Aorta (tissue), 5 donors: ENCODE results near the gene MYCN. TPM values are rescaled to one million over a fixed set of nuclear protein-coding genes. Genes with fewer than 3 reads are reported as not detected.
"Not testable (repeated sequence)": the region's sequence is repeated elsewhere in the genome, so short reads cannot be mapped to it uniquely, and the experiment has no call there.

Experiments used
- ATAC-seq: fragments of 200-7000 bp; cut with Tn5 transposase; one replicate; pipeline ENCODE4 v1.9.1; 2022; ENCODE audit warnings: moderate library complexity; ENCODE audit not compliant: low FRiP score
- DNase-seq, 2 donors: peaks; one replicate each; pipeline ENCODE4 v3.0.0-alpha.2; 2020
- H3K27ac ChIP-seq, 2 donors: one replicate each; pipeline ENCODE4 v1.5.1; 2013; ENCODE audit warnings: low read length in 2 of 2, mild to moderate bottlenecking in 2 of 2, moderate library complexity in 2 of 2, control low read depth in 1 of 2, inconsistent platforms in 1 of 2, low read depth in 1 of 2
- H3K27me3 ChIP-seq, 2 donors: one replicate each; pipeline ENCODE4 v1.6.1; 2013; ENCODE audit warnings: control low read depth in 1 of 2, low read length in 1 of 2, mild to moderate bottlenecking in 1 of 2, moderate library complexity in 1 of 2; ENCODE audit not compliant: insufficient read depth in 2 of 2, control insufficient read depth in 1 of 2
- H3K36me3 ChIP-seq, 2 donors: one replicate each; pipeline ENCODE4 v1.6.1; 2013; ENCODE audit warnings: control low read depth in 1 of 2, low read length in 1 of 2, mild to moderate bottlenecking in 1 of 2; ENCODE audit not compliant: insufficient read depth in 2 of 2, control insufficient read depth in 1 of 2
- H3K4me1 ChIP-seq, 2 donors: one replicate each; pipeline ENCODE4 v1.6.1; 2013; ENCODE audit warnings: low read length in 2 of 2, control low read depth in 1 of 2, mild to moderate bottlenecking in 1 of 2, moderate library complexity in 1 of 2; ENCODE audit not compliant: insufficient read depth in 2 of 2, control insufficient read depth in 1 of 2
- H3K4me3 ChIP-seq, 2 donors: one replicate each; pipeline ENCODE4 v1.5.1; 2013; ENCODE audit warnings: low read length in 2 of 2, control low read depth in 1 of 2, mild to moderate bottlenecking in 1 of 2
- H3K9me3 ChIP-seq: one replicate; pipeline ENCODE4 v1.6.1; 2013; ENCODE audit warnings: mild to moderate bottlenecking, low read length; ENCODE audit not compliant: control insufficient read depth
- WGBS, 2 donors: extraction: QIAGEN DNeasy Blood & Tissue Kit; methylation state at CpG; one replicate each; pipeline ENCODE4 v1.1.7; 2013; 5-methylcytosine and 5-hydroxymethylcytosine counted together
- intact Hi-C, 2 donors: fragments of 100-400 bp; cut with DNase I; formaldehyde crosslinking; loops; one replicate each; pipeline versions ENCODE4 v1.14.2 to v1.15.0; 2022
- polyA plus RNA-seq, 2 donors: library from polyadenylated mRNA; stranded (reverse); fragments of 200-250 nt; gene quantifications; one replicate each; pipeline ENCODE4 v1.2.3, GENCODE V29; 2013
- total RNA-seq, 2 donors: library from RNA; stranded (reverse); fragmentation: NEBNext Ultra II Directional; extraction: Animal tissue kit (Norgen Biotek cat#: 25700); gene quantifications; one replicate each; pipeline ENCODE4 v1.2.1, GENCODE V29; 2021
- donor health status: healthy with polysubstance abuse.
- donor health status: Bipolar disorder and iron deficiency.
- donor health status: DM: no; HTN: no; CAD: no.
- donor health status: DM: no; HTN: no; CAD: no.
- donor health status: DM: yes; HTN: yes; CAD: no.

Gene MYCN
- total and polyA plus RNA-seq, 4 donors, result 0.26 to 2.1 (median 0.45) TPM; not detected in 1

DNA sequence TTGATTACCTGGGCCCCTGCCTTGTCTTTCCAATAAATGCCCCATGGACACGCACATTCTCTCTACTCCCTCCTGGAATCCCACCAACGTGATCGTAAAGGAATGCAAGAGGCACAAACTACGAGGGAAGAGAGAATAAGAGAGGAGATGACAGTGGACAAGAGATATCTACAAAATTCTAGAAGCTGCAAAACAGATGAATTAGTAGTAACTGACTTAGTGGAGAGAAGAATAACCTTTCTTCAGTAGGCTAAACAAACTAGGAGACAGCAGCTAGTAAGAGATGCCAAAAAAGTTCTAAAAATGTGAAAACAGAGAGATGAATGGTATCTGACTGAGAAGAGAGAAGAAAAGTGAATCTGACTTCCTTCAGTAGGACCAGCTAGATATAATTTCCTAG lies 43.5 kb upstream of the MYCN start:
- DNase-seq (no peak), ATAC-seq (no peak)
- Histone ChIP-seq H3K4me1 (no peaks in the 10 kb centered on the region), H3K9me3 (peaks cover 11% of the 10 kb centered on the region), H3K4me3 (no peak overlapping the region), H3K27ac (no peak overlapping the region), H3K27me3 (no peaks in the 10 kb centered on the region), H3K36me3 (no peaks in the 10 kb centered on the region)
- 88 to 93% methylated on average over 4 of the region's 4 CpGs for WGBS, 2 donors
- intact Hi-C loops, result no loop called here

DNA sequence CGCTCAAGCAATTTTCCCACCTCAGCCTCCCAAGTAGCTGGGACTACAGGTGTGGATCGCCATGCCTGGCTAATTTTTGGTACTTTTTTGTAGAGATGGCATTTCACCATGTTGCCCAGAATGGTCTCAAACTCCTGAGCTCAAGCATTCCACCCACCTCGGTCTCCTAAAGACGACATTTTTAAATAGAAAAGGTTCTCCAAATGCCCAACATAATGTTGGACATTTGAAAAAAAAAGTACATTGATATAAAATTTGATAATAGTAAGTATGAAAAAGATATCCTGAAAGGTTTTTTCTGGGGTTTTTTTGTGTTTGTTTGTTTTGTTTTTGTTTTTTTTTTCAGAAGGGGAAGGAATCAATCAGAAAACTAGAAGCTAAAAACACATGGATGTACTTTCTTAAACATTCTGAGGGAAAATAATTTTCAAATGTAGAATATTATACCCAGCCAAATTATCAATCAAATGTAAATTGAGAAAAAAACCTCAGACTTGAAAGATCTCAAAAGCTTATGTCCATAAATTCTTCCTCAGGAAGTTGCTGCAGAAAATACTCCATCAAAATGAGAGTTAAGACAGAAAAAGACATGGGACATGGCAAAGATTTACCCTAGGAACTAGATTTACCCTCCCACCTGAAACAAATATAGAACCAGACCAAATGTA lies 42.8 kb upstream of the MYCN start:
- intact Hi-C loops, result no loop called here

GRCh38 chr2:15899327-15899612 lies 41.1 kb upstream of the MYCN start:
- intact Hi-C loops, result no loop called here
- no peak overlapping the region for H3K27ac ChIP-seq
- H3K9me3 ChIP-seq, result peaks cover 11% of the 10 kb centered on the region
- no peak for DNase-seq
- H3K4me3 ChIP-seq, result no peak overlapping the region
- no peaks in the 10 kb centered on the region for H3K36me3 ChIP-seq
- WGBS, 2 donors, result 91 to 92% methylated on average over 2 of the region's 2 CpGs
- H3K27me3 ChIP-seq, result no peaks in the 10 kb centered on the region
- ATAC-seq, result no peak
- H3K4me1 ChIP-seq, result no peaks in the 10 kb centered on the region

More for the DNA sequence above, 42.8 kb upstream of the MYCN start:
- Histone ChIP-seq H3K36me3 (no peaks in the 10 kb centered on the region), H3K27me3 (no peaks in the 10 kb centered on the region), H3K27ac (no peak overlapping the region), H3K9me3 (peaks cover 11% of the 10 kb centered on the region), H3K4me3 (no peak overlapping the region), H3K4me1 (no peaks in the 10 kb centered on the region)
- no peak for ATAC-seq
- WGBS, 2 donors, result 90 to 95% methylated on average over 4 of the region's 4 CpGs
- DNase-seq, result no peak

GRCh38 chr2:15899751-15900493 lies 40.4 kb upstream of the MYCN start:
- Histone ChIP-seq H3K4me3 (no peak overlapping the region), H3K9me3 (peaks cover 11% of the 10 kb centered on the region), H3K27me3 (no peaks in the 10 kb centered on the region), H3K36me3 (no peaks in the 10 kb centered on the region), H3K4me1 (no peaks in the 10 kb centered on the region), H3K27ac (no peak overlapping the region)
- DNase-seq, result no peak
- WGBS, 2 donors, result 85 to 90% methylated on average over 6 of the region's 6 CpGs
- ATAC-seq, result no peak
- intact Hi-C loops, result no loop called here

DNA sequence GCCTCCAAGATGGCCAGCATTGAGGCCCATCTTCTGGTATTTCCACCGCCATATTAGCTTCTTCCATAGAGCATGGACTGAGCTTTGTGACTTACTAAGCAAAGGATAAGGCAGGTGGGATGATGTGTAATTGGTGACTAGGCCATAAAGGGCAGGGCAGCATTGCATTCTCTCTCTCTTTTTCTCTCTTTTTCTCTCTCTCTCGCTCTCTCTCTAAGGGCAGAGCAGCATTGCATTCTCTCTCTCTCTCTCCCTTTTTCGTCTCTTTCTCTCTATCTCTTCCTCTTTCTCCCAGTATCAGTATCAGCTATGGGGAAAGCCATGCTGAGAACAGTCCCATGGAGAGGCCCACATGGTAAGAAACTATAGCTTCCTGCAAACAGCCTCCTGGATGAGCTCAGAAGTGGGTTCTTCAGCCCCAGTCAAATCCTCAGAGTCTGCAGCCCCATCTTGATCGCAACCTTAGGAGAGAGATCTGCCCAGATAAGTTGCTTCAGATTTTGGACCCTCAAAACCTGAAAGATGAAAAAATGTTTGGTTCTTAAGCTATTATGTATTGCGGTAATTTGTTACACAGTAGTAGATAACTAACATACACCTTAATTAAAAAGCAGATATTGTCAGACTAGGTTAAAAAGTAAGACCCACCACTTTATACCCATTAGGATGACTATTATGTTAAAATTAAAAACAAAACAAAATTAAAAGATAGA lies 39.1 kb upstream of the MYCN start:
- Histone ChIP-seq H3K27ac (no peak overlapping the region), H3K9me3 (peaks cover 10% of the 10 kb centered on the region), H3K4me3 (no peak overlapping the region), H3K4me1 (no peaks in the 10 kb centered on the region), H3K27me3 (no peaks in the 10 kb centered on the region), H3K36me3 (no peaks in the 10 kb centered on the region)
- DNase-seq (no peak), ATAC-seq (no peak)
- intact Hi-C loops, result no loop called here
- 85 to 93% methylated on average over 5 of the region's 5 CpGs for WGBS, 2 donors

DNA sequence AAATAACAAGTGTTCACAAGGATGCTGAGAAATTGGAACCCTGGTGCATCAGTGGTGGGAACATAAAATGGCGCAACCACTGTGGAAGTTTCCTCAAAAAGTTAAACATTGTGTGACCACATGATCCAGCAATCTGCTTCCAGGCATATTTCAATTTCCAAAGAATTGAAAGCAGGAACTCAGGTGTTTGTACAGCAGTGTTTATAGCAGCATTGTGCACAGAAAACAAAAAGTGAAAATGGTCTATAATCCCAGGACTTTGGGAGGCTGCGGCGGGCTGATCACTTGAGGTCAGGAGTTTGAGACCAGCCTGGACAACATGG lies 38.6 kb upstream of the MYCN start:
- intact Hi-C loops, result no loop called here
- no peaks in the 10 kb centered on the region for H3K36me3 ChIP-seq
- H3K9me3 ChIP-seq, result peaks cover 8% of the 10 kb centered on the region
- H3K27me3 ChIP-seq, result no peaks in the 10 kb centered on the region
- ATAC-seq, result no peak
- no peaks in the 10 kb centered on the region for H3K4me1 ChIP-seq
- DNase-seq, result no peak
- WGBS, 2 donors, result 64 to 94% methylated on average over 3 of the region's 3 CpGs
- H3K4me3 ChIP-seq, result no peak overlapping the region
- no peak overlapping the region for H3K27ac ChIP-seq

DNA sequence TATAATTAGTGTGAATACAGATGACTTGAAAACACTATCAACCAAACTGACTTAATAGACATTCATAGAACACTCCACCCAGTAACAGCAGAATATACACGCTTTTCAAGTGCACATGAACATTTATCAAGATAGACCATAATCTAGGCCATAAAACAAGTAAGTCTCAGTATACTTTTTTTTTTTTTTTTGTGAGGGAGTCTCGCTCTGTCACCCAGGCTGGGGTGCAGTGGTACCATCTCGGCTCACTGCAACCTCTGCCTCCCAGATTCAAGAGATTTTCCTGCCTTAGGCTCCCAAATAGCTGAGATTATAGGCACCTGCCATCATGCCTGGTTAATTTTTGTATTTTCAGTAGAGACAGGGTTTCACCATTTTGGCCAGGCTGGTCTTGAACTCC lies 36.4 kb upstream of the MYCN start:
- H3K36me3 ChIP-seq, H3K27ac ChIP-seq, ATAC-seq, H3K4me3 ChIP-seq, H3K9me3 ChIP-seq, H3K27me3 ChIP-seq, H3K4me1 ChIP-seq, DNase-seq, intact Hi-C loops: not testable (repeated sequence)
- 83 to 89% methylated on average over 3 of the region's 3 CpGs for WGBS, 2 donors

GRCh38 chr2:15905267-15905645 lies 35.1 kb upstream of the MYCN start:
- Histone ChIP-seq H3K36me3 (no peaks in the 10 kb centered on the region), H3K4me3 (no peak overlapping the region), H3K9me3 (peaks cover 2% of the 10 kb centered on the region), H3K27me3 (no peaks in the 10 kb centered on the region), H3K4me1 (no peaks in the 10 kb centered on the region), H3K27ac (no peak overlapping the region)
- intact Hi-C loops, result no loop called here
- ATAC-seq (no peak), DNase-seq (no peak)

- ATAC-seq, result no peak
- intact Hi-C loops, result no loop called here
- no peaks in the 10 kb centered on the region for H3K4me1 ChIP-seq
- peaks cover 1% of the 10 kb centered on the region for H3K9me3 ChIP-seq
- H3K27ac ChIP-seq, result no peak overlapping the region
- H3K4me3 ChIP-seq, result no peak overlapping the region
- no peaks in the 10 kb centered on the region for H3K36me3 ChIP-seq
- WGBS, 2 donors, result 75 to 87% methylated on average over 6 of the region's 6 CpGs
- no peaks in the 10 kb centered on the region for H3K27me3 ChIP-seq
- DNase-seq, result no peak
These were observed 34.3 kb upstream of the MYCN start for GRCh38 chr2:15905986-15906491.
